Neural crest cell (in vitro differentiated cells): ENCODE results near the gene ZFC3H1. TPM values are rescaled to one million over a fixed set of nuclear protein-coding genes. Genes with fewer than 3 reads are reported as not detected.

Experiments
- DNase-seq: peaks from one replicate; pipeline ENCODE4 v3.0.0; 2021; ENCODE audit warnings: low read depth, mixed read lengths, low spot score
- H3K27ac Mint-ChIP-seq: one replicate; pipeline ENCODE4 v1.8.0; 2021; ENCODE audit warnings: mild to moderate bottlenecking, mixed read lengths; ENCODE audit not compliant: unreplicated experiment
- H3K27me3 Mint-ChIP-seq: 2 replicates; pipeline ENCODE4 v1.8.0; 2021; ENCODE audit warnings: low read depth, mild to moderate bottlenecking, mixed read lengths
- H3K36me3 Mint-ChIP-seq: 2 replicates; pipeline ENCODE4 v1.8.0; 2021; ENCODE audit warnings: low read depth, mild to moderate bottlenecking, mixed read lengths
- H3K4me1 Mint-ChIP-seq: 2 replicates; pipeline ENCODE4 v1.8.0; 2021; ENCODE audit warnings: mixed read lengths
- H3K4me3 Mint-ChIP-seq: one replicate; pipeline ENCODE4 v1.8.0; 2021; ENCODE audit warnings: mild to moderate bottlenecking, mixed read lengths
- H3K9me3 Mint-ChIP-seq: 2 replicates; pipeline ENCODE4 v1.8.0; 2021; ENCODE audit warnings: mixed read lengths
- total RNA-seq: library from RNA; stranded (reverse); gene quantifications from 2 replicates; pipeline ENCODE4 v1.2.1, GENCODE V29; 2021
- TF ChIP-seq, protein P1 (sequence below): fragments of 200-600 bp; sonication (generic); conservative IDR thresholded peaks from 2 replicates; pipeline ENCODE4 v1.5.0; 2021; ENCODE audit warnings: antibody characterized with exemption, mild to moderate bottlenecking

Gene ZFC3H1
- total RNA-seq, 1 donor from 2014 or later = 40.5 TPM

DNA sequence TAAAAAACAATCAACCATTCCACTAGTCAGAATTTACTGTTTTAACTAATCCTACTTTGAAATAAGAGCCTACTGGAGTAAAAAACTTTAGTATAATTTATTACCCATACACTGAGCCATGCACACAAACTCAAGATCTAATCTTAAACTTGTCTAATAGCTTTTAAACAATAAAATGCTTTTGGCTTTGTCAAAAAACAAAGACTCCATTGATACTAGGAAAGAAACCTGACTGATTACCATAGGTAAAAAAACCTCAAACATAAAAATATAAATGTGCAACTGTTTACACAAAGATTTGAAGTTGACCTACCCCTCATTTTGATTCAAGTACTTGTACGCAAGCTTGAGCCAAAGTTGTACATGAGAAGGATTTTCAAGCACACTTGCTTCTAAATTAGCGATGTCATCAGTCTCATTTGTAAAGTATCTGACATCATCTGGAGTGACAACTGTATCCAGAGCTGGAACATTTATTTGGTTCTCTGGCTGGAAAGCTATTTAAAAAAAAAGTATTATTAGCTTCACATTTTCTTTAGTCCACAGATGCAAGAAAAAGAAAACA is 36.1 kb downstream of the ZFC3H1 start:
- no peaks in the 10 kb centered on the region for H3K27me3 Mint-ChIP-seq
- TF ChIP-seq, protein P1, sequence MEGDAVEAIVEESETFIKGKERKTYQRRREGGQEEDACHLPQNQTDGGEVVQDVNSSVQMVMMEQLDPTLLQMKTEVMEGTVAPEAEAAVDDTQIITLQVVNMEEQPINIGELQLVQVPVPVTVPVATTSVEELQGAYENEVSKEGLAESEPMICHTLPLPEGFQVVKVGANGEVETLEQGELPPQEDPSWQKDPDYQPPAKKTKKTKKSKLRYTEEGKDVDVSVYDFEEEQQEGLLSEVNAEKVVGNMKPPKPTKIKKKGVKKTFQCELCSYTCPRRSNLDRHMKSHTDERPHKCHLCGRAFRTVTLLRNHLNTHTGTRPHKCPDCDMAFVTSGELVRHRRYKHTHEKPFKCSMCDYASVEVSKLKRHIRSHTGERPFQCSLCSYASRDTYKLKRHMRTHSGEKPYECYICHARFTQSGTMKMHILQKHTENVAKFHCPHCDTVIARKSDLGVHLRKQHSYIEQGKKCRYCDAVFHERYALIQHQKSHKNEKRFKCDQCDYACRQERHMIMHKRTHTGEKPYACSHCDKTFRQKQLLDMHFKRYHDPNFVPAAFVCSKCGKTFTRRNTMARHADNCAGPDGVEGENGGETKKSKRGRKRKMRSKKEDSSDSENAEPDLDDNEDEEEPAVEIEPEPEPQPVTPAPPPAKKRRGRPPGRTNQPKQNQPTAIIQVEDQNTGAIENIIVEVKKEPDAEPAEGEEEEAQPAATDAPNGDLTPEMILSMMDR = no peak
- DNase-seq = no peak
- no peaks in the 10 kb centered on the region for H3K4me1 Mint-ChIP-seq
- no peak overlapping the region for H3K27ac Mint-ChIP-seq
- no peaks in the 10 kb centered on the region for H3K9me3 Mint-ChIP-seq
- H3K4me3 Mint-ChIP-seq = no peak overlapping the region
- H3K36me3 Mint-ChIP-seq = peaks cover 14% of the 10 kb centered on the region

DNA sequence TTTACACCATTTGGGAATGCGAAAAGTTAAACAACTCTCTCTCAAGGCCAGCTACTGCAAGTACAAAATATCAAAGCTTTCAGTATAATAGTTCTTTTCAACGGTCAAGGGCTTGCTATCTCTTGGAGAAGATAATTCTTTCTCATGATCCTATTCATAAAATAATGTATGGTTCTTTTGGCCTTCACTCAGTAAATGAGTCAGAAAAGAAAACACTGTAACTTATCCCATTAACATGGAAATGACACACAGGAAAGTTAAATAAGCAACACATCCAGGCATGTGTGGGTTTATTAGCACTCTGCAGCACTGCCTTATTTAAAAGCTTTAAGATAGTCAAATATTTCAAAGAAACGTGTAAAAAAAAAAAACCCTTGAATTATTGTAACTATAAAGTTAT is 36.9 kb downstream of the ZFC3H1 start:
- no peaks in the 10 kb centered on the region for H3K4me1 Mint-ChIP-seq
- H3K27ac Mint-ChIP-seq = no peak overlapping the region

DNA sequence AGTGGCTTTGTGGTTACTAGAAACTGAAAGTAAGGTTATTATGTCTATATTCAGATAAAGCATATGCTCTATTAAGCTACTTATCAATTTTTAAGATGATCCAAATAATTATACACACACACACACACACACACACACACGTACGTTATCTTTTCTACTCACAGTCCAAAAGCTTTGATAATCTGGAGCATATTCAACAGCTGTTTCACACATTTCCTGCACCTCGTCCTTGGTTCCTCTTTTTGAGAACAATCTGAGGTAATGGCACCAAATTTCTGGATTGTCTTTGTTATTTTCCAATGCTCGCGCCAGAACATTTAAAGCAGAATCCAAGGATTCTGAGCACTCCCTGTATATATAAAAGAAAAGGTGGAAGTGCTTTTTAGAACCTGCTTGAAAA is 37.5 kb downstream of the ZFC3H1 start:
- no peaks in the 10 kb centered on the region for H3K27me3 Mint-ChIP-seq
- TF ChIP-seq, protein P1 = no peak
- no peaks in the 10 kb centered on the region for H3K9me3 Mint-ChIP-seq
- H3K27ac Mint-ChIP-seq = no peak overlapping the region
- DNase-seq = no peak
- H3K4me1 Mint-ChIP-seq = no peaks in the 10 kb centered on the region
- no peak overlapping the region for H3K4me3 Mint-ChIP-seq
- peaks cover 23% of the 10 kb centered on the region for H3K36me3 Mint-ChIP-seq

More for the DNA sequence above, 36.9 kb downstream of the ZFC3H1 start:
- H3K27me3 Mint-ChIP-seq = no peaks in the 10 kb centered on the region
- peaks cover 18% of the 10 kb centered on the region for H3K36me3 Mint-ChIP-seq
- no peak overlapping the region for H3K4me3 Mint-ChIP-seq
- no peaks in the 10 kb centered on the region for H3K9me3 Mint-ChIP-seq
- no peak for DNase-seq
- TF ChIP-seq, protein P1 = no peak

DNA sequence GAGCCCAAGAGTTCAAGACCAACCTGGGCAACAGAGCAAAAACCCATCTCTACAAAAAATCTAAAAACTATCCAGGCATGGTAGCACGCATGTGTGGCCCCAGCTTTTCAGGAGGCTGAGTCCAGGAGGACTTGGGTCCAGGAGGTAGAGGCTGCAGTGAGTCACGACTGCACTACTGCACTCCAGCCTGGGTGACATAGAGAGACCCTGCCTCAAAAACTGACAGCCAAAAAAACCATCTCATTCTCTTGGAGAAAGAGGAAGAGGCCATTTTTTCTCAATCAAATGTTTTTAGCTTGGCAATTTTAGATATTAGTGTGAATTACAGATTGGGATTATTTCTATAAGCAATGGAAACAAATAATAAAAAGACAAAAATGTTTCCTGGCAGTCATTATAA is 38.2 kb downstream of the ZFC3H1 start:
- Mint-ChIP-seq H3K36me3 (peaks cover 23% of the 10 kb centered on the region), H3K27ac (no peak overlapping the region), H3K4me3 (no peak overlapping the region), H3K4me1 (no peaks in the 10 kb centered on the region), H3K9me3 (no peaks in the 10 kb centered on the region), H3K27me3 (no peaks in the 10 kb centered on the region)
- TF ChIP-seq, protein P1 = no peak
- DNase-seq = no peak

DNA sequence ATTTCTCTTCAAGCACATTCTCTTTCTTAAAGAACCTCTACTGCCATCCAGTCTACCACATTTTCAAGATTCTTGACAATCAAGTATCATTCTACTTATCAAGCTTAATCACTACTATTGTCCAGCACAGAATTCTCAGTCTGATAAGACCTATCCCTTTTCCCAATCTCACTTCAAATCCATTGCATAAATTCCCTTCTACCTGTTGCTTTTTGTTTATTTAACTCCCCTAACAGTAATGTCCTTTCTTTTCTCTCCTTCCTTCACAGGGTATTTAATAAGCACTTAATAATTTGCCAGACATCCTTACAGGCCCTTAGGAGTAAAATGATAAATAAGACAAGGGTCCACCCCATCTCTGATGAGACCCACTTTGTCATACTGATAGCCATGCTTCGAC is 41.7 kb downstream of the ZFC3H1 start:
- Mint-ChIP-seq H3K27ac (no peak overlapping the region), H3K27me3 (no peaks in the 10 kb centered on the region), H3K9me3 (no peaks in the 10 kb centered on the region), H3K36me3 (peaks cover 19% of the 10 kb centered on the region), H3K4me1 (no peaks in the 10 kb centered on the region), H3K4me3 (no peak overlapping the region)
- DNase-seq = no peak
- TF ChIP-seq, protein P1 = no peak
